ENCODE measurements around the gene ATG2B. TPM values are rescaled to one million over a fixed set of nuclear protein-coding genes. Genes with fewer than 3 reads are reported as not detected.

Gene ATG2B
- polyA plus RNA-seq, 3 donors: 0.94 to 6.7 (median 1.3) TPM

- H3K4me3 ChIP-seq (replicated peaks in 1 of 3; ENCODE audit: low read depth in 2 of 3, low read length in 3 of 3): no peak overlapping the region
- no peaks in the 10 kb centered on the region for H3K4me1 Mint-ChIP-seq
- H3K9ac ChIP-seq (ENCODE audit: insufficient read depth, low read length, poor library complexity, severe bottlenecking): no peak overlapping the region
- no peak overlapping the region for H3K27ac Mint-ChIP-seq
- no peaks in the 10 kb centered on the region for H3K4me1 ChIP-seq (ENCODE audit: control insufficient read depth in 1 of 2, insufficient read depth in 2 of 2, low read length in 2 of 2)
- no peaks in the 10 kb centered on the region for H3K79me2 ChIP-seq (ENCODE audit: insufficient read depth, low read length)
- no peaks in the 10 kb centered on the region for H4K20me1 ChIP-seq (ENCODE audit: insufficient read depth, low read length)
- H3K9me3 ChIP-seq (replicated peaks in 1 of 2; ENCODE audit: control insufficient read depth in 1 of 2, insufficient read depth in 1 of 2, low read length in 2 of 2): peaks cover 9 to 12% of the 10 kb centered on the region in 2 donors
- H3K36me3 ChIP-seq (replicated peaks in 1 of 2; ENCODE audit: control insufficient read depth in 1 of 2, insufficient read depth in 2 of 2, low read length in 2 of 2): peaks cover 20 to 40% of the 10 kb centered on the region in 2 donors
- peaks cover 4 to 14% (median 10%) of the 10 kb centered on the region in 7 donors for H3K9me3 Mint-ChIP-seq
- H3K27me3 ChIP-seq (ENCODE audit: control insufficient read depth in 2 of 2, insufficient read depth in 2 of 2, low read length in 2 of 2): no peaks in the 10 kb centered on the region
- H3K4me3 Mint-ChIP-seq: no peak overlapping the region
- intact Hi-C loops (cut with micrococcal nuclease): no loop called here
- H3K36me3 Mint-ChIP-seq: peaks cover 23 to 30% of the 10 kb centered on the region in 2 donors
- WGBS (ENCODE audit: insufficient coverage): 100% methylated on average over 1 of the region's 4 CpGs
- TF ChIP-seq, protein P1, sequence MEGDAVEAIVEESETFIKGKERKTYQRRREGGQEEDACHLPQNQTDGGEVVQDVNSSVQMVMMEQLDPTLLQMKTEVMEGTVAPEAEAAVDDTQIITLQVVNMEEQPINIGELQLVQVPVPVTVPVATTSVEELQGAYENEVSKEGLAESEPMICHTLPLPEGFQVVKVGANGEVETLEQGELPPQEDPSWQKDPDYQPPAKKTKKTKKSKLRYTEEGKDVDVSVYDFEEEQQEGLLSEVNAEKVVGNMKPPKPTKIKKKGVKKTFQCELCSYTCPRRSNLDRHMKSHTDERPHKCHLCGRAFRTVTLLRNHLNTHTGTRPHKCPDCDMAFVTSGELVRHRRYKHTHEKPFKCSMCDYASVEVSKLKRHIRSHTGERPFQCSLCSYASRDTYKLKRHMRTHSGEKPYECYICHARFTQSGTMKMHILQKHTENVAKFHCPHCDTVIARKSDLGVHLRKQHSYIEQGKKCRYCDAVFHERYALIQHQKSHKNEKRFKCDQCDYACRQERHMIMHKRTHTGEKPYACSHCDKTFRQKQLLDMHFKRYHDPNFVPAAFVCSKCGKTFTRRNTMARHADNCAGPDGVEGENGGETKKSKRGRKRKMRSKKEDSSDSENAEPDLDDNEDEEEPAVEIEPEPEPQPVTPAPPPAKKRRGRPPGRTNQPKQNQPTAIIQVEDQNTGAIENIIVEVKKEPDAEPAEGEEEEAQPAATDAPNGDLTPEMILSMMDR (IDR thresholded peaks at IDR 0.05): no peak
- no peak overlapping the region for H2AFZ ChIP-seq (ENCODE audit: insufficient read depth, low read depth, low read length, poor library complexity, severe bottlenecking)
- H3K27me3 Mint-ChIP-seq (ENCODE audit: low read depth in 3 of 3): no peaks in the 10 kb centered on the region
- no peak for DNase-seq
- H3K4me2 ChIP-seq (replicated peaks; ENCODE audit: extremely low read depth, low read length, poor library complexity, severe bottlenecking): no peak overlapping the region
- H3K27ac ChIP-seq (ENCODE audit: low read depth in 1 of 2, low read length in 2 of 2): no peak overlapping the region
These were observed 81.7 kb downstream of the ATG2B start for GRCh38 chr14:96281486-96281885.

- WGBS (ENCODE audit: insufficient coverage): no CpG with 5 or more reads among the region's 2 CpGs
- no peaks in the 10 kb centered on the region for H3K79me2 ChIP-seq (ENCODE audit: insufficient read depth, low read length)
- H3K36me3 ChIP-seq (replicated peaks in 1 of 2; ENCODE audit: control insufficient read depth in 1 of 2, insufficient read depth in 2 of 2, low read length in 2 of 2): peaks cover 14 to 28% of the 10 kb centered on the region in 2 donors
- H3K27ac ChIP-seq (ENCODE audit: low read depth in 1 of 2, low read length in 2 of 2): no peak overlapping the region
- H3K9ac ChIP-seq (ENCODE audit: insufficient read depth, low read length, poor library complexity, severe bottlenecking): no peak overlapping the region
- peaks cover 4 to 14% (median 10%) of the 10 kb centered on the region in 7 donors for H3K9me3 Mint-ChIP-seq
- no peak overlapping the region for H3K27ac Mint-ChIP-seq
- no peaks in the 10 kb centered on the region for H3K4me1 ChIP-seq (ENCODE audit: control insufficient read depth in 1 of 2, insufficient read depth in 2 of 2, low read length in 2 of 2)
- intact Hi-C loops (cut with micrococcal nuclease): no loop called here
- no peaks in the 10 kb centered on the region for H3K4me1 Mint-ChIP-seq
- no peak overlapping the region for H3K4me2 ChIP-seq (replicated peaks; ENCODE audit: extremely low read depth, low read length, poor library complexity, severe bottlenecking)
- H3K4me3 ChIP-seq (replicated peaks in 1 of 3; ENCODE audit: low read depth in 2 of 3, low read length in 3 of 3): no peak overlapping the region
- no peaks in the 10 kb centered on the region for H3K27me3 Mint-ChIP-seq (ENCODE audit: low read depth in 3 of 3)
- H3K9me3 ChIP-seq (replicated peaks in 1 of 2; ENCODE audit: control insufficient read depth in 1 of 2, insufficient read depth in 1 of 2, low read length in 2 of 2): peaks cover 9 to 12% of the 10 kb centered on the region in 2 donors
- H3K4me3 Mint-ChIP-seq: no peak overlapping the region
- no peaks in the 10 kb centered on the region for H4K20me1 ChIP-seq (ENCODE audit: insufficient read depth, low read length)
- TF ChIP-seq, protein P1 (IDR thresholded peaks at IDR 0.05): no peak
- no peak overlapping the region for H2AFZ ChIP-seq (ENCODE audit: insufficient read depth, low read depth, low read length, poor library complexity, severe bottlenecking)
- H3K27me3 ChIP-seq (ENCODE audit: control insufficient read depth in 2 of 2, insufficient read depth in 2 of 2, low read length in 2 of 2): no peaks in the 10 kb centered on the region
- no peak for DNase-seq
- peaks cover 13 to 20% of the 10 kb centered on the region in 2 donors for H3K36me3 Mint-ChIP-seq
These were observed 83.0 kb downstream of the ATG2B start for GRCh38 chr14:96280104-96280503.
